Fibroblast of peridontal ligament (primary cell): ENCODE results near the gene EXOC3.
"Not testable (repeated sequence)": the region's sequence is repeated elsewhere in the genome, so short reads cannot be mapped to it uniquely, and the experiment has no call there.

Experiments used
- DNase-seq: peaks from one replicate; pipeline ENCODE4 v3.0.0-alpha.2; 2010; ENCODE audit errors: extremely low read depth

EXOC3 gene

GRCh38 chr5:500491-500890, 57.5 kb downstream of the EXOC3 start:
- DNase-seq = no peak

GRCh38 chr5:501105-501830, 58.3 kb downstream of the EXOC3 start:
- DNase-seq = no peak

- no peak for DNase-seq
Observed at GRCh38 chr5:501831-502184, 58.8 kb downstream of the EXOC3 start.

- no peak for DNase-seq
Observed at GRCh38 chr5:502325-503079, 59.5 kb downstream of the EXOC3 start.

- no peak for DNase-seq
Observed at GRCh38 chr5:504326-505154, 61.6 kb downstream of the EXOC3 start.

- DNase-seq = no peak
Observed at GRCh38 chr5:505951-506525, 63.1 kb downstream of the EXOC3 start.

- not testable (repeated sequence) for DNase-seq
Observed at GRCh38 chr5:507986-508575, 65.1 kb downstream of the EXOC3 start.

- DNase-seq = no peak
Observed at GRCh38 chr5:509611-510185, 66.7 kb downstream of the EXOC3 start.

- no peak for DNase-seq
Observed at GRCh38 chr5:510521-510920, 67.5 kb downstream of the EXOC3 start.

GRCh38 chr5:511476-511875, 68.5 kb downstream of the EXOC3 start:
- DNase-seq = no peak

- no peak for DNase-seq
Observed at GRCh38 chr5:513216-514100, 70.5 kb downstream of the EXOC3 start.

GRCh38 chr5:514101-514485, 71.1 kb downstream of the EXOC3 start:
- DNase-seq = no peak

- no peak for DNase-seq
Observed at GRCh38 chr5:514673-515072, 71.7 kb downstream of the EXOC3 start.

GRCh38 chr5:515273-515836, 72.4 kb downstream of the EXOC3 start:
- DNase-seq = no peak

GRCh38 chr5:516338-516925, 73.5 kb downstream of the EXOC3 start:
- no peak for DNase-seq
